Adipocyte (in vitro differentiated cells): ENCODE measurements around the gene SFMBT1.
"Not testable (repeated sequence)": the region's sequence is repeated elsewhere in the genome, so short reads cannot be mapped to it uniquely, and the experiment has no call there.

Experiments used
- DNase-seq: peaks from one replicate; pipeline ENCODE4 v3.0.0-alpha.2; 2015; ENCODE audit warnings: low read depth
- H3K27me3 ChIP-seq: replicated peaks from 2 replicates; pipeline ENCODE4 v1.7.0; 2013; ENCODE audit warnings: mild to moderate bottlenecking, low read length, moderate library complexity; ENCODE audit not compliant: control insufficient read depth, insufficient read depth
- H3K36me3 ChIP-seq: 2 replicates; pipeline ENCODE4 v1.7.0; 2013; ENCODE audit warnings: low read length, mild to moderate bottlenecking, moderate library complexity; ENCODE audit not compliant: control insufficient read depth, insufficient read depth, severe bottlenecking
- H3K4me1 ChIP-seq: 2 replicates; pipeline ENCODE4 v1.7.0; 2013; ENCODE audit warnings: mild to moderate bottlenecking, low read length, moderate library complexity; ENCODE audit not compliant: control insufficient read depth, insufficient read depth
- H3K4me3 ChIP-seq: 2 replicates; pipeline ENCODE4 v1.7.0; 2013; ENCODE audit warnings: mild to moderate bottlenecking, low read length, moderate library complexity
- H3K9ac ChIP-seq: 2 replicates; pipeline ENCODE4 v1.7.0; 2013; ENCODE audit warnings: mild to moderate bottlenecking, low read length, moderate library complexity
- H3K9me3 ChIP-seq: 2 replicates; pipeline ENCODE4 v1.7.0; 2013; ENCODE audit warnings: mild to moderate bottlenecking, low read length, moderate library complexity; ENCODE audit not compliant: control insufficient read depth

The SFMBT1 gene

DNA sequence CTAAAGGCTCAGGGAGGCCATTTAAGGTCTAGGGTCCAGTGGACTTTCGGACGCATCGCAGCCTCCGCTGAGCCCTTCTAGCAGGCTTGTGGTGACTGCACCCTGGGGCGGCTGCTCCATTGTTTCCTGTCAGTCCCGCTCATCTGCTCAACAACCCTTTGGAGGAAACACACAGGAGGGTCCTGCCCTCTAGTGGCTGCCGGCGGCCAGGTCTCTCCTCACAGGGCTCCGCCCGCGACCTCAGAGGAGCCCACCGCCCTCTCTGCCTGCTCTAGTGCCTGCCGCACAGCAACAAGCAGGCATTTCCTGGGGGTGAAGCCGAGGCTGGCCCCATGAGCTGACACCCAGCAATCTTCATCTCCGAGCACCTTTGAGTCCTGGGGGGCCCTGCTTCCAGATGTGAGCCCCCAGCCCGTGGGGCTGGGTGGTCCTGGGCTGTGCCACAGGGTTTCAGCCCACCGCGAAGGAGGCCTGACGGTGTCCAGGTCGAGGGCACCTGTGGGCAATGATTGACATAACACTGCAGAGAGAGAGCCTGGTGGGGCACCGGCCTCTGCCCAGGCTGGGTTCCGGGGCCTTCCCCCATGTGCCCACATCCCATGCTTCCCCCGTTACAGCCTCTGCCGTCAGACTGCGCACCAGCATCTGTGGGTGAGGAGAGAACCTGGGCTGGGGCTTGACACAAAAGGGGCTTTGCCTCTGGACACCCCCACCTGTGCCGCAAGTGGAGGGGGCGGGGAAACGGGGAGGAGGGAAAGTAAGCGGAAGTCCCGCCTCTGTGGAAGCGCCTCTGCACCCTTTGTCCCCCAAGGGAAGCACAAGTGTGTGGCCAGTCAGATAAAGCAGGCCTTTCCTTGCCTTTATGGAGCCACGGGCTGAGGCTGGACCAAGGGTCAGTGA, 27.0 kb upstream of the SFMBT1 start:
- Histone ChIP-seq H3K4me3 (peak overlapping the region; percentile 85), H3K4me1 (peaks cover 14% of the 10 kb centered on the region), H3K27me3 (peaks cover 12% of the 10 kb centered on the region), H3K36me3 (no peaks in the 10 kb centered on the region), H3K9ac (peak overlapping the region; percentile 82), H3K9me3 (no peaks in the 10 kb centered on the region)
- DNase-seq: peak; percentile 82

DNA sequence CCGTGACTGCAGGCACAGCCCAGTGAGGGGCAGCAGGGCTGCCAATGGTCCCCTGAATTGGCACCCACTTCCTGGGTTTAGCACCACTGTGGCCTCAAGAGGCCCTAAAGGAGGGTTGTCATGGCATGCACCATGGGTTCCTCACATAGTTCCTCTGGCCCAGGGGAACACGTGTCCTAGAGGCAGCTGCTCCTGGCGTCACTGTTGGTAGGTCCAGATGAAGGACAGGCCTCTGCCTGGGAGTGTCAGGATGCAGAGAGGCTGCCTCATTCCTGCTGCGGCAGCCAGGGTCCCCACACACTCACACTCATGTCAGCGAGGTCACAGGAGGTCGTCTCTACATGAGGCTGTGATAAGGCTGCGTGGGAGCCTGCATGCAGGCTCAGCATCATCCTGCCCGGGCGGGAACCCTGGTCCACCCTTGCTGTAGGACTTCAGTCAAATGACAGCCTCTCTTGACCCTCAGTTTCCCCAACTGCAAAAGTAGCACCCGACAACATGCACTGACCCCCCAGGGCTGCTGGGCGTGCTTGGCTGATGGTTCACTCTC, 26.1 kb upstream of the SFMBT1 start:
- H3K27me3 ChIP-seq: peaks cover 12% of the 10 kb centered on the region

DNA sequence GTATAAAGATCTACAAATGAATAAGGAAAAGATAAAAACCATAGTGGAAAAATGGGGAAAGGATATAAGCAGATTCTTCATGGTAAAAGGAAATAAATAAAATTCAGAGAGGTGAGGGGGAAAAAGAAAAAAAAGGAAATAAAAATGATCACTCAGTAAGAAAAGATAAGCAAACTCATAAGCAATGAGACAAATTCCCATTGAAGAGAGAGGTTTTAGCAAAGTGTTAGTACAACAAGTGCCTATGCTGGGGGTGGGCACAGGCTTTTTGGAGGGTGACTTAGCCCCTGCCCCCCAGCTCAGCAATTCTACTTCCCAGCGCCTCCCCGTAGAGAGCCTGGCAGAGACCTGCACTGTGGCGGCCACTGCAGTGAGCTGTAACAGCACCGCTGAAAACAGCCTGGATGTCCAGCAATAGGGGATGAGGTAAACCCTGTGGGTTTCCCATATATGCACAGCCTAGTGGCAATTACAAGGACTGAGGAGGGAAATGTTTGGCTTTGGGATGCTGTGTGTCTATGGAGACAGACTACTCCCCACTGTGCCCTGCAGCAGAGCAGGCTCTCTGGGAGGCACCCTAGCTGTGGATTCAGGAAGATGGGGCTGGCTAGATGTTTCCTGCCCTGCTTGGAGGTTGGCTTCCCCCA, 23.7 kb upstream of the SFMBT1 start:
- no peak for DNase-seq
- Histone ChIP-seq H3K9me3 (no peaks in the 10 kb centered on the region), H3K36me3 (no peaks in the 10 kb centered on the region), H3K27me3 (peaks cover 15% of the 10 kb centered on the region), H3K4me1 (peaks cover 14% of the 10 kb centered on the region), H3K9ac (no peak overlapping the region), H3K4me3 (no peak overlapping the region)

More for the DNA sequence above, 26.1 kb upstream of the SFMBT1 start:
- DNase-seq: no peak
- H3K9ac ChIP-seq: peak overlapping the region; percentile 82
- H3K4me3 ChIP-seq: peak overlapping the region; percentile 85
- peaks cover 14% of the 10 kb centered on the region for H3K4me1 ChIP-seq
- H3K36me3 ChIP-seq: no peaks in the 10 kb centered on the region
- H3K9me3 ChIP-seq: no peaks in the 10 kb centered on the region

DNA sequence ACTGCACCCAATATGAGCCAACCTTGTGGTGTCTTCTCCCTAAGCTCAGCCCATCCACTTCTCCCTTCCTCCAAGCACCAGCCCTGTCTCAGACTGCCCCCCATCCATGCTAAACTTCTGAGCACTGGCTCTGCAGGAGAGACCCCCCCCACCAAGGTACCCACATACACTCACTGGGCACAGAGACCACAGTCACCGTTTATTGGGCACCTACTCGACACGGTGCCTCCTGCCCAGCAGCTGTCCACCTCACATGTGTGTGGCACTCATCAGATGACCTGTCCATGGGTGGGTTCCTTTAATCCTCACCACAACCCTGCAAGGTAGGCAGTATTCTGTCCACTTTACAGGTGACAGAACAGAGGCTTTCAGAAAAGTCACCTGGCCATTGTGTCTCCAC, 22.3 kb upstream of the SFMBT1 start:
- DNase-seq: no peak

DNA sequence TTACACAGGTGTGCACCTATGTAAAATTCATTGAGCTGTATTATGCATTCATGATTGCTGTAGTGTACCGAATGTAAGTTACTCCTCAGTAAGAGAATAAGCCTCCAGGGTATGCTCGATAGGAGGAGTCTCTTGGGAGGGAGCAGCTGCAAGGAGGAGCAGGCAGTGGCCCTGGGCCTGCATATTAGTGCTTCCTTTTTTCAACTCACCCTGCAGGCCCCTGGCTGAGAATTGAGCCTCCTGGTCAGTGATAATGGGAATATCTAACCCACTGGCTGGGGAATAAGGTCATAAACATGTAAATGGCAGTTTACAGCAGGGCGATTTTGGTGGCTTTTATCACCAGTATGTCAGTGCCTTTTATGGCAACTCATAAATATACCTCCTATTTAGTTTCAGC, 21.7 kb upstream of the SFMBT1 start:
- H3K9ac ChIP-seq: no peak overlapping the region
- no peak for DNase-seq
- H3K36me3 ChIP-seq: no peaks in the 10 kb centered on the region
- H3K9me3 ChIP-seq: no peaks in the 10 kb centered on the region
- H3K4me3 ChIP-seq: no peak overlapping the region
- H3K4me1 ChIP-seq: peaks cover 5% of the 10 kb centered on the region
- H3K27me3 ChIP-seq: peaks cover 20% of the 10 kb centered on the region

More for the DNA sequence above, 22.3 kb upstream of the SFMBT1 start:
- Histone ChIP-seq H3K27me3 (peaks cover 20% of the 10 kb centered on the region), H3K9me3 (no peaks in the 10 kb centered on the region), H3K36me3 (no peaks in the 10 kb centered on the region), H3K4me3 (no peak overlapping the region), H3K4me1 (peaks cover 11% of the 10 kb centered on the region), H3K9ac (no peak overlapping the region)

DNA sequence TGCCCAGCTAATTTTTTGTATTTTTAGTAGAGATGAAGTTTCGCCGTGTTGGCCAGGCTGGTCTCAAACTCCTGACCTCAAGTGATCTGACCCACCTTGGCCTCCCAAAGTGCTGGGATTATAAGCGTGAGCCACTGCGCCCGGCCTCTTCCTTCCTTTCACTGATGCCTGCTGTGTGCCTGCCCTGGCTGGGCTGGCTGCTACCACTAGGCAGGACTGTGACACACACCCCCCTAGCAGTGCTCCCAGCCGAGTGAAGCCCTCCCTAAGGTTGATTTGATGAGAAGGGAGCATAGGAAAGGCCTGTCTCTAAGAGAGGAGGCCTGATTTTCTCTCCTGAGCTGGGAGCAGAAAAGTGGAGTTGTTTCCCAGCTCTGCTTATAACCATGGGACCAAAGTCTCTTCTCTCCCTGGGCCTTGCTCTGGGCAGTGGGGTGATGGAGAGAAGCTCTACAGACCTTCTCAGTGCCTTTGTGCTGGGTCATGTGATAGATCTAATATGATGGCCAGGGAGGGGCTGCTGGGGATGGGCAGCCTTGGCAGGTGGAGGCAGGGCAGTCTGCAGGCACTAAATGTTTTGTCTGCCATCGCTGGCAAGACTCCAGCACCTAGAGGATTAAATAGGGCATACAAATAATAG, 20.1 kb upstream of the SFMBT1 start:
- H3K4me1 ChIP-seq: no peaks in the 10 kb centered on the region
- H3K27me3 ChIP-seq: peaks cover 20% of the 10 kb centered on the region
- H3K9me3 ChIP-seq: no peaks in the 10 kb centered on the region
- H3K9ac ChIP-seq: no peak overlapping the region
- no peak for DNase-seq
- no peaks in the 10 kb centered on the region for H3K36me3 ChIP-seq
- no peak overlapping the region for H3K4me3 ChIP-seq

DNA sequence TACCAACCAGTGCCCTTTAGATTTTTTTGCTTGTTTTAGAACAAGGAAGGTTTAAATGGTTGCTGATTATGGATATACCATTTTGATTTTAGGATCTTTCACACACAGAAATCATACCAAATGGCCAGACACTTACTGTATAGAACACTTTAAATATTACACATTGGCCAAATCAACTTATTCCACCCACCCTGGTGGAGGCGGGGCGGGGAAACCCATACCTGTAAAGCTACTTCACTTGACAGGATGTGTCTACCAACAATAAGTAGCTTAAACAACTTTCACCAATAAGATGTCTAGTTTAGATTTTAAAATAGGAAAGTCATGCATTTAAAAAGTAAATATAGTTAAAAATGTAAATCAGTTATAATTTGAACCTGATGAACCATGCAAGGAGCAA, 17.0 kb upstream of the SFMBT1 start:
- no peaks in the 10 kb centered on the region for H3K4me1 ChIP-seq
- no peaks in the 10 kb centered on the region for H3K36me3 ChIP-seq
- no peak overlapping the region for H3K9ac ChIP-seq
- peaks cover 8% of the 10 kb centered on the region for H3K27me3 ChIP-seq
- no peaks in the 10 kb centered on the region for H3K9me3 ChIP-seq
- H3K4me3 ChIP-seq: no peak overlapping the region
- DNase-seq: no peak

DNA sequence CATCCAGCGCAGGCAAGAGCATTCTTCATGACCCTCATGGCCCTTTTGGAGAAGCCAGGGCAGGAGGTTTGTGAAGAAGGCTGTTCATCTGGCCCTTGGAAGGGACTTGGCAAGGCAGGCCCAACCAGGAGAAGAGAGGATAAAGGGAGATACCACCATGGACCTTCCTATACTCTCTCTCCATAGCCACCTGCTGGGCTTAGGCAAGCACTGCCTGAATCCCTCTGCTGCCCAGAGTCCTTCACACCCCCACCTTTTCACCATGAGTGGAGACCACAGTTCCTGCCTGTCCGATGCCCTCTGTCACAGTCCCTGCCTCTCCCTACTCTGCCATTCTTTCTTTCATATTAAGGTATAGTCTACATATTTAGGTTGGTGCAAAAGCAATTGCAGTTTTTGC, 10.6 kb upstream of the SFMBT1 start:
- no peaks in the 10 kb centered on the region for H3K4me1 ChIP-seq
- DNase-seq: no peak
- no peaks in the 10 kb centered on the region for H3K27me3 ChIP-seq
- no peaks in the 10 kb centered on the region for H3K36me3 ChIP-seq
- no peak overlapping the region for H3K4me3 ChIP-seq
- H3K9me3 ChIP-seq: no peaks in the 10 kb centered on the region
- no peak overlapping the region for H3K9ac ChIP-seq

DNA sequence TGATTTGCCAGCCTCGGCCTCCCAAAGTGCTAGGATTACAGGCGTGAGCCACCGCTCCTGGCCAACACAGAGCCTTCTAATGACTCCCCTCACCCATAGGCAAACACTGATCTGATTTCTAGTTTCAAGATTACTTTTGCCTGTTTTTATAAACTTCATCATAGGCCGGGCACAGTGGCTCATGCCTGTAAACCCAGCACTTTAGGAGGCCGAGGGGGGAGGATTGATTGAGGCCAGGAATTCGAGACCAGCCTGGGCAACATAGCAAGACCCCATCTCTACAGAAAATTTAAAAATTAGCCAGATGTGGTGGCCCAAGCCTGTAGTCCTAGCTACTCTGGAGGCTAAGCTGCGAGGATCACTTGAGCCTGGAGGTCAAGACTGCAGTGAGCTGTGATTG, 8.4 kb upstream of the SFMBT1 start:
- DNase-seq: not testable (repeated sequence)

DNA sequence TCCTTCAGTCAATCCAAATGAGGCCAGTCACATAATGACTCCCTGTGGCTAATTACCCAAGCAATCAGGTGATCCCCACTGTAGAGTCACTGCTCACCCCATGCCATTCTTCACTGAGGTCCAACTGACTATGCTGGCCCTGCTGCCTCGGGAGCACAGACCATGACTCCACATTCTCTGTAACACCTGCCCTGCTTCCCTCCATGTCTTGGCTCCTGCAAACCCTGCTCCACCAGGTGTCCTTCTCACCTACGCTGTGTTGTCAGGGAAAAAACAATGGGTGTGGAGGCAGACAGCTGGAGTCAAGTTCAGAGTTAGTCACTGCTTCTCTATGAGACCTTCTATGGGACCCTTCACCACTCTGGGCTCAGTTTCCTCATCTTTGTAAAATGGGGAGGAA, 6.1 kb upstream of the SFMBT1 start:
- DNase-seq: no peak
- no peaks in the 10 kb centered on the region for H3K36me3 ChIP-seq
- H3K4me1 ChIP-seq: no peaks in the 10 kb centered on the region
- no peak overlapping the region for H3K9ac ChIP-seq
- no peaks in the 10 kb centered on the region for H3K27me3 ChIP-seq
- no peak overlapping the region for H3K4me3 ChIP-seq
- no peaks in the 10 kb centered on the region for H3K9me3 ChIP-seq

More for the DNA sequence above, 8.4 kb upstream of the SFMBT1 start:
- not testable (repeated sequence) for H3K9me3 ChIP-seq, H3K36me3 ChIP-seq, H3K9ac ChIP-seq, H3K4me3 ChIP-seq, H3K27me3 ChIP-seq, H3K4me1 ChIP-seq

DNA sequence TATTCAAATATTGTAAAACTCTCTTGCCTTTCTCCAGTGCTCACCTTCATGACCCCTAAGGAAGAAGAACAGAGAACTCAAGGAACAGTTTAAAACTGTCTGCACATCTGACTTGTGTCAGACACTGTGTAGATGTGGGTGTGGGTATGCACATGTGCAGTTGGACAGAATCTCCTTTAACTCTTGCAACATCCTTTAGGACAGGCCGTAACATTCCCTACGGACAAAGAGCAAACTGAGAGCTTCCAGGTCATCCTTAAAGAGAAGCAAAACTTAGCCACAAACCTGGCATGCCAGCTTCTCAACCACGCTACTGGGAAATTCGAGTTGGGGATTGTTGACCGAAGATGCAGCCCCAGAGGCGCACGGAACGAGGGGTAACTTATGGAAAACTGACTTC, 4.1 kb upstream of the SFMBT1 start:
- Histone ChIP-seq H3K36me3 (no peaks in the 10 kb centered on the region), H3K27me3 (no peaks in the 10 kb centered on the region), H3K9ac (no peak overlapping the region), H3K4me1 (no peaks in the 10 kb centered on the region), H3K4me3 (no peak overlapping the region), H3K9me3 (no peaks in the 10 kb centered on the region)
- no peak for DNase-seq
